Mucosa of gallbladder (tissue), 1 donor: ENCODE results near the gene OXA1L. TPM values are rescaled to one million over a fixed set of nuclear protein-coding genes. Genes with fewer than 3 reads are reported as not detected.

Experiments used
- total RNA-seq: library from RNA; stranded (reverse); gene quantifications from one replicate; pipeline ENCODE4 v1.2.1, GENCODE V29; 2021
- donor health status: DM: no; HTN: no; CAD: no.

OXA1L gene
- total RNA-seq, 1 donor from 2014 or later, result 114 TPM

Other genes starting within 250 kb of the OXA1L start
- 235 TPM for gene DAD1, start 177.5 kb upstream of the OXA1L start, total RNA-seq
- gene ABHD4, start 168.4 kb upstream of the OXA1L start, total RNA-seq, result 77.2 TPM
- not detected for gene OR6J1, start 122.3 kb upstream of the OXA1L start, total RNA-seq
- gene SLC7A7, start 48.7 kb downstream of the OXA1L start, total RNA-seq, result 72.7 TPM
- 85.1 TPM for gene MRPL52, start 63.2 kb downstream of the OXA1L start, total RNA-seq
- gene MMP14, start 69.9 kb downstream of the OXA1L start, total RNA-seq, result 222 TPM
- gene LRP10, start 105.1 kb downstream of the OXA1L start, total RNA-seq, result 315 TPM
- gene REM2, start 116.5 kb downstream of the OXA1L start, total RNA-seq, result 1.4 TPM
- gene RBM23, start 152.5 kb downstream of the OXA1L start, total RNA-seq, result 76.5 TPM
- 51.0 TPM for gene PRMT5, start 162.7 kb downstream of the OXA1L start, total RNA-seq
- 38.8 TPM for gene HAUS4, start 190.4 kb downstream of the OXA1L start, total RNA-seq
- 53.3 TPM for gene AJUBA, start 215.9 kb downstream of the OXA1L start, total RNA-seq
- gene C14orf93, start 243.5 kb downstream of the OXA1L start, total RNA-seq, result 13.9 TPM